ENCODE results near the gene TUBA1C.
"Not testable (repeated sequence)": the region's sequence is repeated elsewhere in the genome, so short reads cannot be mapped to it uniquely, and the experiment has no call there.

Gene TUBA1C

DNA sequence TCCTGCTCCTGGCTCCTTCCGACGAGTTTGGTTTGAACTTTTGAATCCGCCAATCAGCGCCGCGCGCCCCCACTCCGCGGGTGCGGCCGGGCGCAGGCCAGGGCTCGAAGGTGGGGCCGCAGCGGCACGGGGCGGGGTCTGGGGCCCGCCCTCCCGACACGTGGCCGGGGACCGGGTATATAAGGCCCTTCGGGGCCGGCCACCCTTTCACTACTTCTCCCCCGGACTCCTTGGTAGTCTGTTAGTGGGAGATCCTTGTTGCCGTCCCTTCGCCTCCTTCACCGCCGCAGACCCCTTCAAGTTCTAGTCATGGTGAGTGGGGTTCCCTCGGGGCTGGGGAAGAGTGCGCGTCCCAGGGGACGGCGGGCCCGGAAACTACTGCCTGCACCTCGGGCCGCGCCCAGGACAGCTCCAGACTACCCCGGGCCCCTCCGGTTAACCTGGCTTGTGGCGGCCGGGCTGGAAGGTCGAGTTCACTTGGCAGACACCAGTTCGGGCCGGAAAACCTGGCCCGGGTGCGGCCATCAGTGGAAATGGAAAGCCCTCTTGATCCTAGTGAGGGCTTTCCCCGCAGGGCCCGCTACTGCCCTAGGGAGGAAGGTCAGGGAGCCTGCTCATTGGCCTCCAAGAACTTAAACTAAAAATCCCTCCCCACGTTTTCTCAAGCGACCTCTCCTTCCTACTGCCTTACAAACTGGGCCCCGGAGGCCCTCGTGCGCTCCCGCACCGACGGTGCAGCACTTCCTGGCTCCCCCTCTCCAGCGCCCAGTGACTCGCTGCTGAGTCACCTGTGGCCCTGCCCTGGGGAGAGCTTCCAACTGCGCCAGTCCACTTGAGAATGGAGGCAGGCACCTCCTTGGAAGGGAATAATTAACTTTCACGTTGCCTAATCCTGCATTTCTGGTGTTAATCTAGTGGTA lies at the start of gene TUBA1C:
Gene TUBA1C, plus strand, starts transcription at position 210 of the 920 bp plus-strand sequence. Its CDS starts 100 bp downstream, at position 310.
- peak; percentile 97 for DNase-seq

DNA sequence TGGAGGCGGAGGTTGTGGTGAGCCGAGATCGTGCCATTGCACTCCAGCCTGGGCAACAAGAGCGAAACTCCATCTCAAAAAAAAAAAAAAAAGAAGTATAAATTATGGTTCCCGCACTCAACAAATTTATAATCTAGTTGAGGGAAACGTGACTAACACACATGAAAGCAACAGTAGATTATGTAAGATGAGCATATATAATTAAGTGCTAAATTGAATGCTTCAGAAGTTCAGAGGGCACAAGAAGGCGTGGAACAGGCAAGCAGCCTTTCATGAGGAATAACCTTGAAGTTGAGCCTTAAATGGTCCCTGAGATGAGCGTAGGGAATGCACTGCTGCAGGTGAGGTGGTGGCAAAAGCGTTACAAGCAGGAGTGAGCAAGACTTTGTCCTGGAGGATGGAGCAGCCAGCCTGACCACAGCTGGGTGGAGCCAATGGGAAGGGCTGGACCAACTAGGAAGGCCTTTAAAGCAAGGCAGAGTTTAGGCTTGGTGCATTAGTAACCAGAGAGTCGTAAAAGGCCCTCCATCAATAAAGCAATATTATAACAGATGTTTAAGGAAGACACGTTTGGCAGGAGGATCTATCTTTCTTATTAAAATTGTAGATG lies 45.4 kb upstream of the TUBA1C start:
- DNase-seq: no peak

DNA sequence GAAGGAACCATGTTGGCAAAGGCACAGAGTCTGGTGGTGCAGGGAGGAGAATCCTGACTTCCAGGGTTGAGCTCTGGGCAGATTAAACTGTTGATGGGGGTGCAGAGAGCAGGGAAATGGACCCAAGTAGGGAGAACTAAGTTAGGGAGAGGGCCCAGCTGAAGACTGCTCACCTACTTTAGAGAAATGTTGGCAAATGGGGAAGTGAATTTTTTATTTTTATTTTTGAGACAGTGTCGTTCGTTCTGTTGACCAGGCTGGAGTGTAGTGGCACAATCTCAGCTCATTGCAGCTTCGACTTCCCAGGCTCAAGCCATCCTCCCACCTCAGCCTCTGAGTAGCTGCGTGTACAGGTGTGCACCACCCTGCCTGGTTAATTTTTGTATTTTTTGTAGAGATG lies 43.9 kb upstream of the TUBA1C start:
- DNase-seq: no peak

DNA sequence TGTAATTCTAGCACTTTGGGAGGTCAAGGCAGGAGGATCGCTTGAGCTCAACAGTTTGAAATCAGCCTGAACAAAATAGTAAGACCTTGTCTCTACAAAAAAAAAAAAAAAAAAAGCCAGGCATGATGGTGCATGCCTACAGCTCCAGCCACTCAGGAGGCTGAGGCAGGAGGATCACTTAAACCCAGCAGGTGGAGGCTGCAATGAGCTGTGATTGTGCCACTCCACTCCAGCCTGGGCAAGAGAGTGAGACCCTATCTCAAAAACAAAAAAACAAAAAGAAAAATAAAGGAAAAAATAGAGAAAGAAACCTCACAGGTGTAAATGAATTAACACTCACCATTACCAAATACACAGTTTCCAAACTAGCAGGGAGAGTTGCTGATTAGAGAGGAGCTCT lies 41.8 kb upstream of the TUBA1C start:
- DNase-seq: no peak

DNA sequence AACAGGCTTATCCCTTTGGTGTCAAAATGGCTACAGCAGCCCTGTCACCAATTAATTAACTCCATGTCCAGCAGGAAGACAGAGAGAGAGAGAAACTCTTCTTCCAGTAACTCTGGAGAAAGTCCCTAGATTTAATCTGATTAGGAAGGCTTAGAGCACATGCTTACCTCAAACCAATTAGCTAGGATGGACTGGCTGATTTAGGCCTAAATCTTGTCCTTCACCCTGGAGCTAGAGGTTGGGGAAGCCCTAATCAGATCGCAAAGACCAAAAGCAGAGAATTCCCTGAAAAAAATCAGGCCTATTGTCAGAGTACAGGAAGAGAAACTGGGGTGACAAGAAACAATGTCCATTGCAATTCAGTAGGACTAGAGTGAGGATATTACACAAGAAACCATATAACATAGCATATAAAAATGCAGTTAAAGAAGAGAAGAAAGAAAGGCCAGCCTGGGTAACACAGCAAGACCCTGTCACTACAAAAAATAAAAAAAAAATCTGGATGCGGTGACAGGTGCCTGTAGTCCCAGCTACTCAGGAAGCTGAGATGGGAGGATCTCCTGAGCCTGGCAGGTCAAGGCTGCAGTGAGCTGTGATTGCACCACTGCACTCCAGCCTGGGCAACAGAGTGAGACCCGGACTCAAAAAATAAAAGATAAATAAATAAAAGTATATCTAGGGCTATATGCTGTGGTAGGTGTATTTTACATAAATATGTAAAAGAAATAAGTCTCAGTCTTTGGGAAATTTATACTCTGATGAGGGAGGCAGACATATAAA lies 41.1 kb upstream of the TUBA1C start:
- DNase-seq: no peak

DNA sequence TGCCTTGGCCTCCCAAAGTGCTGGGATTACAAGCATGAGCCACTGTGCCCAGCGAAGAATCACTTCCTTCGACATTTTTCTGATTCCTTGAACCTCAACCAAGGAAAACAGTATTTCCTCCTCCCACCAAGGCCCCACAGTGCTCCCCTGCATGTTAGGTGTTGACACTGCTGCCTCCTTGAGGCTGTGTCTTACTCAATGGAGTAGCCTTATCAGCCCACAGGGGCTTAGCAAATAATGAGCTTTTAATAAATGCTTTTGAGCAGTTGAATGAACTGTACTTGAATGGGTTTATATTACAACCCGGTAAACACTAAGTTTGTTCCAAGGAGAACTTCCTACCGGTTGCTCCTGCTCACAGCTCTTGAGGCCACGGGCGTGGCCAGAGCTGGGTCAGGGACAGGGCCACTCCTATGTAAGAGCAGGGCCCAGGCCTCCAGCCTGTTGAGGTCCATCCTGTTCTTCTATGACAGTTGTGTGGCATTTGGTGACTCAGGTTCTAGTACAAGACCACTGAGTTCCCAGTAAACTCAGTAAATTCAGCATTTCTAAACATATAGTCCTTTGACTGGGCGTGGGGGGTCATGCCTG lies 39.2 kb upstream of the TUBA1C start:
- no peak for DNase-seq

DNA sequence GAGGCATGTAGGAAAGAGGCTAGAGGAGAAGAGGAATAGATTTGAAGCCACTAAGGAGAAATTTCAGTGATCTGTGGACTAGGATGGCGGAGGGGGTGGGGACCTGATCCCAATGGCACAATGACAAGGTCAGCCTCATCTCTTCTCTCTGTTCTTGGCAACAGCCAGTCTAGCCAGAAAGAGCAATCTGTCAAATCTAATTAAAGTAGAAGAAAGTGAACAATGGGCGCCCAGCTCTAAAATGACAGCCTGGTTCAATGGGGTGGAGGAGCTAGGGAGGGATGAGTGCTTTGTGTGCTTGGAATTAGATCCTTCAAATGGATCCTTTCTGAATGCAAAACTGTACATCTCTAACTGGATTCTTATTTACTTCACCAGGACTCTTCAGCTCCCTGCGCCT lies 37.2 kb upstream of the TUBA1C start:
- no peak for DNase-seq

DNA sequence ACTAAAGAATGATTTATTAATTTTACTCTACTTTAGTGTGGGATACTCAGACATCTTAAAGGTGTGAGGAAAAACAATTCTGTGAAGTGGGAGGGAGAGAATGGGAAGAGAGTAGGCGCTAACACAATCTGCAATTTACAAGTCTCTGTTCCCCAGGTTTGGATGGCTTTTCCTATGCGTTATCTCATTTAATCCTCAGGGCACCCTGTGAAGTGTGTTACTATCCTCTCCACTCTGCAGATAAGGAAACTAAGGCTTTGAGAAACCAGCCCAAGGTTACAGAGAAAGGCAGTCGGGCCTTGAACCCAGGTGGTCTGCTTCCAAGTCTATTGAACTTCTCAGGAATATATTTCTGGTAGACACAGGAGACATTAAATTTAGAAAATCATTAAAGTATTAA lies 36.2 kb upstream of the TUBA1C start:
- no peak for DNase-seq

DNA sequence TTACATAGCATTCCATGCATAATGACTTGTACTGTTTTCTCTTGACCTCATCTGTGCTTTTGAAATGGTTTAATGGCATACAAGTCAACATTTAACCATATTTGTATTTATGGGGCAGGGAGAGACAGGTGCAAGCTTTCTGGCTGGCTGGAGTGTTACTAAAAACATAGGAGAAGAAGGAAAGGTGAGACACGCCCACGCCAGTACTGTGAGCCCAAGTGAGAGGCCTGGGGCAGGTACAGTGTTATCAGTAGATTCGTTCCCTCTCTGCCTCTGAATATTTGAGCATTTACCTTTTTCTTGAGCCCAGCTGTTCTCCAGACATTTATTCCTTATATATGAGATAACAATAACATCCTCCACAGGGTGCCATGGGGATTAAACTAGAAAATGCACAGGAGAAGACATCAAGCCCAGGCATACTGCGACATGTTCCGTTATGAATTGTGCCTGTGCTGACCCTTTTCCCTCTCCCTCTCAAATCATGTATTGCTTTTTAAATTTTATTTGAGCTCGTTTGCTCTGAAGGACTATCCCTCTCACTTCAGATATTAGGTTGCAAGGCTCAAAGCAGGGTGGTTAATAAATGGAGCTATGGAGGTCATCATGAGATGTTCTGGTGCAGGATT lies 34.6 kb upstream of the TUBA1C start:
- peak; percentile 93 for DNase-seq

DNA sequence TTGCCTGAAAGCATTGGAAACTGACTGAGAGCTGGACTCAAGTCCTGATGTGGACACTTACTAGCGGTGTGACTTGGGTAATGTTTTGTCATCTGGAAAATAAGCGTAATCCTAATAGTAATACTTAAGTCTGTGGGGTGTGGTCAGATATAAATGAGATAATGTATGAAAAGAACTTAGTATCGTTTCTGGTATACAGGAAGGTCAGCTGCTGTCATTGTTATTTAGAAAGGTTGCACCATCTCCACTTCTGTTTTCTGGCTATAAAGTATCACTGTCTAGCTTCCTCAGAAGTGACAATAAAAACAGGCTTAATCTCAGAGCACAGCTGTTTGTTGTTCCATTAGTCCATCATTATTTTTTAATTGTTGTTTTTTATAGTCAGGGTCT lies 34.1 kb upstream of the TUBA1C start:
- DNase-seq: no peak

DNA sequence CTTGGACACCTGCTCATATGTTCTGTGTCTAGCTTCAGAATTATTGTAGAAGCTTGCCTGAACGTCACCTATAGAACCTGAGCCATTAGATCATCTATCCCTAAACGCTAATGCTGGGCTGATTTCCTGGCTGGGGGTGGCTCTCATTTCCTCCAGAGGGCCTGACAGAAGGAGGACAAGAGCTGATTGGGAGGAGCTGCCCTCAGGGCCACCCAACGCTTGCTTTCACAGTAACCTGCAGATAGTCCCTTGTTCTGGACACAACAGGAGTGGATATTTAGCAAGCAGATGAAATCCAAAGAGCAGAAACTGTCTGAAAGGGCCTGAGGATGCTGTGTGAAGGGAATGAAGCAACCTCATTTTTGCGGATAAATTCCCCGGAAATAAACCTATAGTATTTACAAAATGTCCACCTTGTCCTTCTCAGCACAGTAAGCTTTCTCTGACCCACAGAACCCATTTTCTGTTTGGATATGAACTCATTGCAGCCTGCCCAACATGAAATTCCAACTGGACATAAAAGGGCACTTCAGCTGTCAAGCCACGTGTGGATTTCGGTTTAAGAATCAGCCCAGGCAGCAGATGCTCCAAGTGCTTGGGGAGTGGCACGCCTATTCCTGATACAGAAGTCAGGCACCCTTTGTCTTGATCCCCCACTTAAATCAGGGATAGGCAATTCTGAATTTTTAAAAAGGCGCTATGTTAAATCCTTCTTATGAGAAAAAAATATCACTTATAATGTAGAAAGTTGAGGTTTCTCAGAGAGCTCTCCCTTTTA lies 32.8 kb upstream of the TUBA1C start:
- peak; percentile 15 for DNase-seq

DNA sequence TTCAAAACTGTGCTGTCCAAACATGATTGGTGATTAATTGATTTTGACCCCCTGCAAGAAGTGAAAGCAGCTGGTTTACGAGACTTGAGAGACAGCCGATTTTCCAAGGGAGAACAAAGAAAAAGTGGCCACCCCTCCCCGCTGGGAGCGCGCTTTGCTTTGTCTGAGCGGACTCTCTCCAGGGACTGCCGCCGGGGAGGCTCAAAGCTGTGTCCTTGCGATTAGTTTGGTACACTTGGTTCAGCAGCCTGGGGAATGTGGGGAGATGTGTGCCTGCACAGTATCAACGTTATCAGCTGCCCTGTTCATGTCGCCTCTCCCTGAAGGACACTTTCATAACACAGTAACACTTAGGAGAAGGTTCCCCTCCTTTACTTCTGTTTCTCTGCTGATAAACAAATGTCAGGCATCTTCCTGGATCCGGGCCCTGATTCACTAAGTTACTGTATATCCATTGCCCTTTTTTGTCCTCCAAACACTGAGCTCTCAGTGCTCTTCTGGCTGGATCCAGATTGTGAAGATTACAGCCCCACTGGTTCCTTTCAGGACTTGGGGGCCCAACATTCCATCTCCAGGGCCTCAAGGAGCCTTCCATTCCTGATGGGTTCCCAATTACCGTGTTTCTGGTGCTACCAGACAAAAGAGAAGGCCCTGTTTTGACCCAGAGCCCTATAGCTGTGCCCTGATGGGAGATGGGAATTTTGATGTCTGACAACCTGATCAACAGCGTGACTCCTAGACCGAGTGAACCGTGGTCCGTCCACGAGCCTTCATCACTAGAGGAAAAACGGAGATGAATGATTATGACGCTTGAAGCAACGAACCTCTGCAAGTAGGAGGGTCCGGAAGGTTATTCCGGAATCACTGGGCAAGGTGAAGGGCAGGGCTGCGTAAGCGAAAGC lies 31.7 kb upstream of the TUBA1C start:
- DNase-seq: peak; percentile 66

DNA sequence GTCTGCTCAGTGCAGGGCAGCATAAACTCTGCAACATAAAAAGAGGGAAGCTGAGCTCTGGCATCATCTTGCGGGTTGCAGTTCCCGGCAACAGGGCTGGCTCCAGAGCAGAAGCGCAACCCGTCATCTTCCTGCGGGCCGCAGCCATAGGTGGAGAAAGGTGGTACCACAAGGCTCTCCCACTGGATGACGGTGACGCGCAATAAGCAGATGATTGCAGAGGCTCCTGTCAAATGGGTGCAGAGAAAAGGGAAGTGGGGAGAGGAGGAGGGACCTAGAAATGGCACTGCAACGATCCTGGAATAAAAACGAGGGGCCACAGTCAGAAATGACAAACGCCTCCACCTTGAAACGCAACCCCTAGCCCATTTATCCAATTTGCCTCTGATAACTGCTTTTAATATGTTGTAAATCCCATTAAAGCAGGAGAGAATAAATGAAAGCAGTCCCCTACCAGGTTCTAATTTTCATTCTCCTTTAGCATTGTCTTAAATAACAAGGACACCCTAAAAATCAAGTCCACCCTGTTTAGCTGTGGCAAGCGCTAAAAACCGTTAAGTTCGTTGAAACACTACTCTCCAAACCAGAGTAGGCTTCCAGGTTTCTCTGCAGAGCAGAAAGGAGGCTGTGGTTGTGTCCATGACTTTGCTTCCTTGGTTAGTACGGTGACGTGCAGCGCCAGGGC lies 30.9 kb upstream of the TUBA1C start:
- no peak for DNase-seq

DNA sequence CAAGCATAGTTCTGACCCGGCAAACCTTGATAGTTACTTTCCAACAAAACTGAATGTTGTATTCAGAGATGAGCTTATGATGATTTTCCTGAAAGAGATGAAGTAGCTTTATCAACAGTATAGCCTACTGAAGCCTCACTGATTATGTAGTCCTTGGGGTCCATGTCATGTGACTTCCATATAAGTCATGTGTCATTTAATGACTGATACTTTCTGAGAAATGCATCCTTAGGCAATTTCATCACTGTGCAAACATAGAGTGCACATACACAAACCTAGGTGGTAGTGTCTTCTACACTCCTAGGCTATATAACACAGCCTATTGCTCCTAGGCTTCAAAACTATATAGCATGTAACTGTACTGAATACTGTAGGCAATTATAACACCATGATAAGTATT lies 28.5 kb upstream of the TUBA1C start:
- DNase-seq: no peak

DNA sequence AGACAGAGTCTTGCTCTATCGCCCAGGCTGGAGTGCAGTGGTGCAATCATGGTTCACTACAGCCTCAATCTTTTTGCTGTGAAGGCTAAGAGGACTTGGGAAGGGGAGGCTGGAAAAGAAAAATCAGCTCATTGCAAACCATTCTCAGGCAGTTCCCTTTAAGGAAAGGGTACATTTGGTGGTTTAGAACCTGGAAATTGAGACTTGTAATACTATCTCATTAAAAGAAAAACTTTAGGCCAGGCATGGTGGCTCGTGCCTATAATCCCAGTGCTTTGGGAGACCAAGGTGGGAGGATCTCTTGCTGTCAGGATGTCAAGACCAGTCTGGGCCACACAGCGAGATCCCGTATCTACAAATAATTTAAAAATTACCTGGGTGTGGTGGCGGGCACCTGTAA lies 21.3 kb upstream of the TUBA1C start:
- DNase-seq: no peak

DNA sequence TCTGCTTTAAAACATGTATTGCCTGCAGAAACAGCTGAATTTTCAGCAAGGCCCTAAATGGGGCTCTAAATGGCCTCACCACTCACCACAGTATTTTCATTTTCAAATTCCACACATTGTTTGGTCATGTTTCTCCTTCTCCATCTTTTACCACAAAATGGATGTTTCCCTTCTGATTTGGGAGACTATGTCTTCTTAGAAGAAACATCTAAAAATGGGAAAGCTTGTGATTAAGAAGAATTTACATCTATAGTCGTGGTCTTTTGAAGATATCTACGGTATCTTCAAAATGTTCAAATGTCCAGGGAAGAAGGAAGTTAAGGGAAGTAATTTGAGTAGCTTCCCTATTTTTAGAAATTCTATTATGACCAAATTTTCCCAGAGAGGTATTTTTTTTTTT lies 20.7 kb upstream of the TUBA1C start:
- DNase-seq: no peak

DNA sequence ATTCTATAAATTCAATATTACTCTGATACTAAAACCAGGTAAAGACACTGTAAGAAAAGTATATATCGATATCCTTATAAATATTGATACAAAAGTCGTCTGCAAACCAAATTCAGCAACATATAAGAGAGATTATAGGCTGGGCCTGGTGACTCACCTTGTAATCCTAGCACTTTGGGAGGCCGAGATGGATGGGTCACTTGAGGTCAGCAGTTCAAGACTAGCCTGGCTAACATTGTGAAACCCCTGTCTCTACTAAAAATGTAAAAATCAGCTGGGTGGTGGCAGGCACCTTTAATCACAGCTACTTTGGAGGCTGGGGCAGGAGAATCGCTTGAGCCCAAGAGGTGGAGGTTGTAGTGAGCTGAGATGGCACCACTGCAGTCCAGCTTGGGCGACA lies 13.5 kb upstream of the TUBA1C start:
- no peak for DNase-seq

DNA sequence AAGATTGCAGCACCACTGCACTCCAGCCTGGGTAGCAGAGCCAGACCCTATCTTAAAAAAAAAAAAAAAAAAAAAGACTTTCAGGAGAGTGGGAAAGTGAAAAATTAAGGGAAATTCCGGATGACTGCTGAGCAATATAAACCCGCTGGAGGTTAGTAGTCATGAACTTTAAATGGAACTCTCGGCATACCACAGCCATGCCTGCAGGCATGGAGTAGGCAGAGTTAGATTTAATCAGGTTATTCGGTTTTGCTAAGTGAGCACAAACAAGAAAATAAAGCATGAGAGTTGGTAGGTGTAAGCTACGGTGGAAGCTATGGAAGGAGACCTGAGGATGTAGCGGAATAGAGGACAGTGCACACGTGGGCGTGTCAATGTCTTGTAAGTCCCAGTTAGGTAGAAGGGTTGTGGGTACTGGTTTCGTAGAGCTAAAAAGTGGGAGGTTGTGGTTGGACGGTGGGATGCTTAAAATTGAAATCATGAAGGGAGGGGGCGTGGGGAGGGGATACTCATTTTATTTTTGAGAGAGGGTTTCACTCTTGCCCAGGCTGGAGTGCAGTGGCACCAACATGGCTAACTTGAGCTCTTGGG lies 11.8 kb upstream of the TUBA1C start:
- no peak for DNase-seq

DNA sequence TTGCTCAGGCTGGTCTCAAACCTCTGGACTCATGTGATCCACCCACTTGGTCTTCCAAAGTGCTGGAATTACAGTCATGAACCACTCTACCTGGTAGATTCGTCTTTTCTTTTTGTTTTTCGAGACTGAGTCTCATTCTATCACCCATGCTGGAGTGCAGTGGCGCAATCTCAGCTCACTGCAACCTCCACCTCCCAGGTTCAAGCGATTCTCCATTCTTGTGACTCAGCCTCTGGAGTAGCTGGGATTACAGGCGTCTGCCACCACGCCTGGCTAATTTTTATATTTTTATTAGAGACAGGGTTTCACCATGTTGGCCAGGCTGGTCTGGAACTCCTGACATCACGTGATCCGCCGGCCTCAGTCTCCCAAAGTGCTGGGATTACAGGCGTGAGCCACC lies 9.4 kb upstream of the TUBA1C start:
- DNase-seq: not testable (repeated sequence)

All from NCI-H774 (cell line).